Type B pancreatic cell (in vitro differentiated cells): ENCODE results near the gene PSTPIP1. TPM values are rescaled to one million over a fixed set of nuclear protein-coding genes. Genes with fewer than 3 reads are reported as not detected.

Source experiments
- DNase-seq: peaks from one replicate; pipeline ENCODE4 v3.0.0; 2021; ENCODE audit warnings: mixed read lengths; ENCODE audit not compliant: unreplicated experiment; ENCODE audit errors: extremely low spot score
- H3K27ac Mint-ChIP-seq: 2 replicates; pipeline ENCODE4 v1.8.0; 2021; ENCODE audit warnings: mild to moderate bottlenecking, mixed read lengths
- H3K27me3 Mint-ChIP-seq: 2 replicates; pipeline ENCODE4 v1.8.0; 2021; ENCODE audit warnings: mixed read lengths
- H3K36me3 Mint-ChIP-seq: 2 replicates; pipeline ENCODE4 v1.8.0; 2021; ENCODE audit warnings: mixed read lengths
- H3K4me1 Mint-ChIP-seq: one replicate; pipeline ENCODE4 v1.8.0; 2021; ENCODE audit warnings: mixed read lengths; ENCODE audit not compliant: unreplicated experiment
- H3K4me3 Mint-ChIP-seq: 2 replicates; pipeline ENCODE4 v1.8.0; 2021; ENCODE audit warnings: mild to moderate bottlenecking, mixed read lengths
- H3K9me3 Mint-ChIP-seq: 2 replicates; pipeline ENCODE4 v1.8.0; 2021; ENCODE audit warnings: mixed read lengths
- total RNA-seq: library from RNA; stranded (reverse); gene quantifications from 2 replicates; pipeline ENCODE4 v1.2.1, GENCODE V29; 2021; ENCODE audit warnings: low replicate concordance
- TF ChIP-seq, protein P1 (sequence below): fragments of 200-600 bp; sonication (generic); conservative IDR thresholded peaks from 2 replicates; pipeline ENCODE4 v1.5.0; 2021; ENCODE audit warnings: antibody characterized with exemption, mild to moderate bottlenecking

Gene PSTPIP1
- total RNA-seq, 1 donor from 2014 or later, result 0.77 TPM

DNA sequence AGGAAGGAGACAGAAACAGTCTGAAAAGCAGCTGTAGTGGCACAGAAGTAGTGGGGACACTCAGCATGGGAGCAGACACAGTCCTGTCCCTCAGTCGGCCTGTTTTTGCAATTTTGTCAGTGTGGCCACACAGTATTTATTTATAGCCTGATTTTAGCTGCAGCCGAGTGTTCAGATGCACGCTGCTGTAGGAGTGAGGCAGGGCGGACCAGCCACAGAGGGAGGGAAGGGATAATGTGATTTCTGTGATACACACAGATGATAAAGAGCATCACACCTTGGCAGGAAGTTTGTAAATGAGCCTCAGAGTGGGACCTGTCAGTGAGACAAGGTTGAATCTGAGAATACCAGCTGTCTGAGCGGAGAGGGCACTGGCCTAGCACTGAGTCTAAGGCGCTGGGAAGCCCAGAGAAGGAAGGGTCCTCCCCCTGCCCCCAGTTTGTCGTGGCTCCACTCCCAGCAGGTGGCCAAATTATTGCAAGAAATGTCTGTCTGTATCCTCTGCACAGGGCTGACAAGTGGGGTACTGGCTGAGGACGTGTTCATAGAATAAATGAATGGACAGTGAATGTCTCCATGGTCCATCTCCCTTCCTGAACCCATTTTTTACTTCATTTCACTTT lies 3.8 kb downstream of the PSTPIP1 start:
- no peaks in the 10 kb centered on the region for H3K9me3 Mint-ChIP-seq
- no peak for DNase-seq
- no peaks in the 10 kb centered on the region for H3K4me1 Mint-ChIP-seq
- no peaks in the 10 kb centered on the region for H3K36me3 Mint-ChIP-seq
- H3K27ac Mint-ChIP-seq, result no peak overlapping the region
- TF ChIP-seq, protein P1, sequence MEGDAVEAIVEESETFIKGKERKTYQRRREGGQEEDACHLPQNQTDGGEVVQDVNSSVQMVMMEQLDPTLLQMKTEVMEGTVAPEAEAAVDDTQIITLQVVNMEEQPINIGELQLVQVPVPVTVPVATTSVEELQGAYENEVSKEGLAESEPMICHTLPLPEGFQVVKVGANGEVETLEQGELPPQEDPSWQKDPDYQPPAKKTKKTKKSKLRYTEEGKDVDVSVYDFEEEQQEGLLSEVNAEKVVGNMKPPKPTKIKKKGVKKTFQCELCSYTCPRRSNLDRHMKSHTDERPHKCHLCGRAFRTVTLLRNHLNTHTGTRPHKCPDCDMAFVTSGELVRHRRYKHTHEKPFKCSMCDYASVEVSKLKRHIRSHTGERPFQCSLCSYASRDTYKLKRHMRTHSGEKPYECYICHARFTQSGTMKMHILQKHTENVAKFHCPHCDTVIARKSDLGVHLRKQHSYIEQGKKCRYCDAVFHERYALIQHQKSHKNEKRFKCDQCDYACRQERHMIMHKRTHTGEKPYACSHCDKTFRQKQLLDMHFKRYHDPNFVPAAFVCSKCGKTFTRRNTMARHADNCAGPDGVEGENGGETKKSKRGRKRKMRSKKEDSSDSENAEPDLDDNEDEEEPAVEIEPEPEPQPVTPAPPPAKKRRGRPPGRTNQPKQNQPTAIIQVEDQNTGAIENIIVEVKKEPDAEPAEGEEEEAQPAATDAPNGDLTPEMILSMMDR, result no peak
- peaks cover 3% of the 10 kb centered on the region for H3K27me3 Mint-ChIP-seq
- no peak overlapping the region for H3K4me3 Mint-ChIP-seq

DNA sequence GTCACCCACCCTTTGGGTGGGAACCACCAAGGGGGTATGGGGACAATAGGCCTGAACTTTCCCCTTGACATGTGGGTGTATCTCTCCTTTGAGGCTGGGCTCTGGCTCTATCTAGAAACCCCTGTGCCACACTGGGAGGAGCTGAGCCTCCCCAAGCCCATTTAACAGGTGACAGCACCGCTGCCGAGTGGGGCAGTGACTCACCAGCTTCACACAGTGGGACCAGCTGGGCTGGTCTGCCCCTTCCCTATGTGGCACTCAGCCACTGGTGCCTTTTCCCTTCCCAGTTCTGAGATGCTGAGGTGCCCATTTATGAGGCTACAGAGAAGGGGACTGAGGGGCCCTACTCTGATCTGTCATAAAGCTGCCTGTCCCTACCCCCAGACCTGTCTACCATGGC lies 5.1 kb downstream of the PSTPIP1 start:
- TF ChIP-seq, protein P1, result no peak

DNA sequence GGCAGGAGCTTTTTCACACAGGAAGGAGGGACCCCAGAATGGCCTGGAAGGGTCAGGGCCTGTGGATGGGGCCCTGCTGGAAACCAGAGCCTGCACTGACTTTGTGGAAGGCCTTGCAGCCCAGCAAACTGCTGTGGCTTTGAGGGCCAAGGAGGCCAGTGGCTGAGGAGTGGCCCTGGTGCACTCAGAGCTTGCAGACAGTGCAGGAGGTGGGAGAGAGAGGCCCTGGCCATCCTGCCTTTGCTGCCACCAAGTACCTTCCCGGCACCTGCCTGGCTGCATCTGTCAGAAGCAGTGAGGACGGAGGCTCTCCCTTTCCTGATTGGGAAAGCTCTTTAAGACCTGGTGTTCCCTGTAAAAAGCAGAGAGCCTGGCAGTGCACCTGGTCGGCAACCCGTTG lies 6.4 kb downstream of the PSTPIP1 start:
- no peak for DNase-seq
- H3K4me1 Mint-ChIP-seq, result no peaks in the 10 kb centered on the region

More for the DNA sequence above, 5.1 kb downstream of the PSTPIP1 start:
- Mint-ChIP-seq H3K4me1 (no peaks in the 10 kb centered on the region), H3K27me3 (peaks cover 7% of the 10 kb centered on the region), H3K36me3 (no peaks in the 10 kb centered on the region), H3K27ac (no peak overlapping the region), H3K4me3 (no peak overlapping the region), H3K9me3 (no peaks in the 10 kb centered on the region)
- DNase-seq, result no peak

DNA sequence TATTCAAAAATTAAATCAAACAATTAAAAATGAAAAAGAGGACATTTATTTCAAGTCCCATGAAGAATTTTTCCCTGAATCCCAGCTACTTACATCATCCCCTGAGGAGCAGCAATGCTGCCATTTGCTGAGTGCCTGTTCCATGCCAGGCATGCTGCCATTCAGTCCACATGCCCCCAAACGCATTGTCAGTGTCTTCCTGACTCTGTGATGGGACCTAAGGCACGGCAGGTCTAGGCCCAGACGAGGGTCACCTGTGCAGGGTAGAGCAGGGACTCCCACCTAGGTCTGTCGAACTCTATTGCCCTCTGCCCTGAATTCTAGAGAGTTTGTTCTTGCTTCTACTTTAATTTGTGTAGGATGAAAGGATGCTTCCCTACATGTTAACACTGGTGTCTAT lies 7.0 kb downstream of the PSTPIP1 start:
- DNase-seq, result no peak
- H3K27ac Mint-ChIP-seq, result no peak overlapping the region
- no peak overlapping the region for H3K4me3 Mint-ChIP-seq
- H3K9me3 Mint-ChIP-seq, result no peaks in the 10 kb centered on the region
- peaks cover 7% of the 10 kb centered on the region for H3K27me3 Mint-ChIP-seq
- H3K36me3 Mint-ChIP-seq, result no peaks in the 10 kb centered on the region
- H3K4me1 Mint-ChIP-seq, result no peaks in the 10 kb centered on the region
- TF ChIP-seq, protein P1, result no peak

More for the DNA sequence above, 6.4 kb downstream of the PSTPIP1 start:
- TF ChIP-seq, protein P1, result no peak
- Mint-ChIP-seq H3K4me3 (no peak overlapping the region), H3K27me3 (peaks cover 7% of the 10 kb centered on the region), H3K9me3 (no peaks in the 10 kb centered on the region), H3K36me3 (no peaks in the 10 kb centered on the region), H3K27ac (no peak overlapping the region)

DNA sequence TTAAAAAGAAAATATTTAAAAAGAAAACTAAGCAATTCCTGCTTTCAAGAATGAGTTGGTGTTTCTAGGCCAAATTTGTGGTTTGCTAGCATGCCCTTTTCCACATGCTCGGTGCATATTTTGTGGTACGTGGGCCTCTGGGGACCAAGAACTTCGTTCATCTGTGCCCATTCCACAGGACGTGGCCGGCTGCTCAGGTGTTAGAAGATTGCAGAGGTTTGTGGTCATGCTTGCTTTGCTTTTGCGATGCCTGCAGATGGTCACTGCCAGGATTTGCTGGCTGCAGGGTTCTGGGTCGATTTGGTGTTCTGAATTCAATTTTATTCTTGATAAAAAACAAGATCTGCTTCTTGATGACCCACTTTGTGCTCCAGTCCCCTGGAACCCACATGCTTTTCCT lies 7.5 kb downstream of the PSTPIP1 start:
- TF ChIP-seq, protein P1, result no peak
- no peak overlapping the region for H3K27ac Mint-ChIP-seq
- peaks cover 7% of the 10 kb centered on the region for H3K27me3 Mint-ChIP-seq
- H3K4me1 Mint-ChIP-seq, result no peaks in the 10 kb centered on the region
- H3K4me3 Mint-ChIP-seq, result no peak overlapping the region
- DNase-seq, result no peak
- H3K36me3 Mint-ChIP-seq, result no peaks in the 10 kb centered on the region
- H3K9me3 Mint-ChIP-seq, result no peaks in the 10 kb centered on the region
